SH-SY5Y (cell line): ENCODE data around the gene SHH.

Experiments
- GATA2 ChIP-seq: IDR thresholded peaks from 2 replicates; pipeline ENCODE4 v1.6.1; 2011; ENCODE audit warnings: mild to moderate bottlenecking, low read depth, low read length
- GATA3 ChIP-seq: IDR thresholded peaks from 2 replicates; pipeline ENCODE4 v1.6.1; 2011; ENCODE audit warnings: low read depth, mild to moderate bottlenecking, low read length, moderate library complexity

GRCh38 chr7:155800741-155801267 is 11.5 kb downstream of the SHH start:
- no peak for TF ChIP-seq GATA3
- TF ChIP-seq GATA2: no peak
